GM12878 (cell line): Measurements from ENCODE around the gene VASP. TPM values are rescaled to one million over a fixed set of nuclear protein-coding genes. Genes with fewer than 3 reads are reported as not detected.

Experiments
- ATAC-seq: fragments of 200-7000 bp; cut with Tn5 transposase; 3 replicates; pipeline ENCODE4 v1.9.1; 2020; ENCODE audit warnings: mild to moderate bottlenecking, moderate library complexity
- BruUV-seq: library from RNA; stranded (reverse); fragments of 400-500 nt; replicated peaks from 2 replicates; lab custom pipeline; 2021; lab: Mats Ljungman, UMichigan
- CTCF ChIA-PET: fragments of 300-600 bp; sonication (Branson Sonifier 250); formaldehyde crosslinking; extraction: SDS; loops from one replicate; lab custom pipeline; 2021; ENCODE audit warnings: inconsistent platforms; lab: Yijun Ruan, JAX
- POLR2A ChIA-PET: fragments of 350-600 bp; formaldehyde crosslinking; extraction: SDS; loops from one replicate; lab custom pipeline; 2021; ENCODE audit warnings: inconsistent platforms; lab: Charles Lee
- RAD21 ChIA-PET: fragments of 300-600 bp; sonication (Branson Sonifier 250); formaldehyde crosslinking; loops from one replicate; lab custom pipeline; 2023; ENCODE audit warnings: antibody characterized with exemption; ENCODE audit not compliant: unreplicated experiment; lab: Charles Lee
- SMC1A ChIA-PET: fragments of 300-600 bp; sonication (Branson Sonifier 250); formaldehyde crosslinking; loops from one replicate; lab custom pipeline; 2023; ENCODE audit not compliant: unreplicated experiment, uncharacterized antibody; lab: Charles Lee
- DNase-seq: peaks from one replicate; pipeline ENCODE4 v3.0.0-alpha.2; 2011; ENCODE audit warnings: low read depth, low spot score
- FAIRE-seq: peaks from 3 replicates; lab custom pipeline; 2011; peaks lifted over from hg19 to GRCh38; lab: Jason Lieb, UNC
- H2AFZ ChIP-seq: 2 replicates; pipeline ENCODE4 v1.6.0; 2011; ENCODE audit warnings: low read depth, low read length, control low read depth; ENCODE audit not compliant: control insufficient read depth
- H3K27ac ChIP-seq: 2 replicates; pipeline ENCODE4 v1.5.1; 2011; ENCODE audit warnings: control low read depth; ENCODE audit not compliant: control insufficient read depth, insufficient read depth
- H3K27me3 ChIP-seq, 2 experiments: replicated peaks in 1 of 2; 2 replicates each; pipeline versions ENCODE4 v1.6.0 to v1.6.1; 2011; ENCODE audit warnings: low read length in 1 of 2; ENCODE audit not compliant: control insufficient read depth in 2 of 2, insufficient read depth in 2 of 2
- H3K36me3 ChIP-seq, 2 experiments: 2 replicates each; pipeline ENCODE4 v1.5.1; 2011; ENCODE audit warnings: low read length in 1 of 2; ENCODE audit not compliant: control insufficient read depth in 2 of 2, insufficient read depth in 2 of 2
- H3K4me1 ChIP-seq: 2 replicates; pipeline ENCODE4 v1.6.1; 2011; ENCODE audit warnings: mild to moderate bottlenecking, low read length, moderate library complexity, mixed read lengths; ENCODE audit not compliant: control insufficient read depth, insufficient read depth
- H3K4me2 ChIP-seq: 2 replicates; pipeline ENCODE4 v1.6.0; 2011; ENCODE audit warnings: control low read depth; ENCODE audit not compliant: control insufficient read depth, insufficient read depth
- H3K4me3 ChIP-seq: fragments of 200-600 bp; sonication (generic); 2 replicates; pipeline ENCODE4 v1.5.1; 2016
- H3K79me2 ChIP-seq: 2 replicates; pipeline ENCODE4 v1.6.0; 2011; ENCODE audit warnings: low read length; ENCODE audit not compliant: control insufficient read depth, insufficient read depth
- H3K9ac ChIP-seq: 2 replicates; pipeline ENCODE4 v1.8.0; 2011; ENCODE audit warnings: low read length, control low read depth, mixed read lengths; ENCODE audit not compliant: control insufficient read depth, insufficient read depth
- H3K9me3 ChIP-seq: replicated peaks from 3 replicates; pipeline ENCODE4 v1.5.1; 2011; ENCODE audit warnings: mild to moderate bottlenecking, low read length; ENCODE audit not compliant: control insufficient read depth, insufficient read depth
- H4K20me1 ChIP-seq: 2 replicates; pipeline ENCODE4 v1.6.0; 2011; ENCODE audit not compliant: control insufficient read depth, insufficient read depth
- ATF2 ChIP-seq: IDR thresholded peaks from 2 replicates; pipeline ENCODE4 v1.6.1; 2012; ENCODE audit warnings: low read length, inconsistent platforms
- BCL3 ChIP-seq: IDR thresholded peaks from 2 replicates; pipeline ENCODE4 v1.6.1; 2011; ENCODE audit warnings: borderline replicate concordance, low read depth, mild to moderate bottlenecking, moderate library complexity, low read length; ENCODE audit not compliant: insufficient read depth, poor library complexity, severe bottlenecking
- BCLAF1 ChIP-seq: fragments of 450-650 bp; IDR thresholded peaks from 2 replicates; pipeline ENCODE4 v1.6.1; 2017; ENCODE audit warnings: antibody characterized with exemption, mild to moderate bottlenecking, moderate library complexity
- BMI1 ChIP-seq: fragments of 450-650 bp; IDR thresholded peaks from 2 replicates; pipeline ENCODE4 v1.6.1; 2016; ENCODE audit warnings: mild to moderate bottlenecking, moderate library complexity, borderline replicate concordance
- PAX5 ChIP-seq: IDR thresholded peaks from 2 replicates; pipeline ENCODE4 v1.6.1; 2011; ENCODE audit warnings: low read depth, low read length, borderline replicate concordance
- POLR2A ChIP-seq: IDR thresholded peaks from 2 replicates; pipeline ENCODE4 v1.6.1; 2011; ENCODE audit warnings: low read depth, mild to moderate bottlenecking, low read length
- POLR2AphosphoS5 ChIP-seq: IDR thresholded peaks from 2 replicates; pipeline ENCODE4 v1.6.1; 2011; ENCODE audit warnings: mild to moderate bottlenecking, low read length, inconsistent platforms
- WGBS: methylation state at CpG from one replicate; pipeline ENCODE4 v1.1.6; 2016; ENCODE audit warnings: low lambda C conversion rate; ENCODE audit not compliant: insufficient replicate concordance, insufficient coverage; ENCODE audit errors: missing lambda C conversion rate; 5-methylcytosine and 5-hydroxymethylcytosine counted together
- in situ Hi-C: fragments of 300-500 bp; cut with MboI; formaldehyde crosslinking; loops from 9 replicates; pipeline ENCODE4 v1.14.3; 2018; ENCODE audit warnings: mixed read lengths
- intact Hi-C: fragments of 100-400 bp; cut with micrococcal nuclease; formaldehyde crosslinking; loops from one replicate; pipeline ENCODE4 v1.14.2; 2022; ENCODE audit not compliant: unreplicated experiment
- polyA plus RNA-seq, 11 experiments: library from polyadenylated mRNA; depleted of rRNA in 4 of 11; unstranded in 6 of 11; stranded (reverse) in 5 of 11; fragments of >200 nt; fragmentation: Nextera tagmentation in 4 of 11; fragmentation: Illumina TruSeq in 1 of 11; extraction: Ambion mirVana in 4 of 11; extraction: Trizol in 1 of 11; gene quantifications; 1 replicate in 1 of 11; 2 replicates in 10 of 11; pipeline versions ENCODE4 v1.2.1 to v1.2.3, GENCODE V29; 2011 to 2016; ENCODE audit warnings: inconsistent platforms in 2 of 11, missing spikeins in 2 of 11, low read depth in 1 of 11
- total RNA-seq, 4 experiments: library from RNA; depleted of rRNA in 3 of 4; stranded (reverse); fragments of >200 nt in 3 of 4; fragmentation: Illumina TruSeq in 1 of 4; extraction: Trizol in 1 of 4; gene quantifications; 2 replicates each; pipeline versions ENCODE4 v1.2.1 to v1.2.3, GENCODE V29; 2013 to 2021
- TF ChIP-seq, protein P1 (sequence below): fragments of 450-650 bp; IDR thresholded peaks from 2 replicates; pipeline ENCODE4 v1.6.1; 2017; ENCODE audit warnings: mild to moderate bottlenecking
- TF ChIP-seq, protein P2 (sequence below): fragments of 450-650 bp; IDR thresholded peaks from 2 replicates; pipeline ENCODE4 v1.6.1; 2016; ENCODE audit warnings: mild to moderate bottlenecking

VASP gene
- total and polyA plus RNA-seq, 10 of the 15 experiments (the other 5 are each of a cell fraction or from before 2014, with no cell fraction given) = 19.5 to 298 (median 84.8) TPM

DNA sequence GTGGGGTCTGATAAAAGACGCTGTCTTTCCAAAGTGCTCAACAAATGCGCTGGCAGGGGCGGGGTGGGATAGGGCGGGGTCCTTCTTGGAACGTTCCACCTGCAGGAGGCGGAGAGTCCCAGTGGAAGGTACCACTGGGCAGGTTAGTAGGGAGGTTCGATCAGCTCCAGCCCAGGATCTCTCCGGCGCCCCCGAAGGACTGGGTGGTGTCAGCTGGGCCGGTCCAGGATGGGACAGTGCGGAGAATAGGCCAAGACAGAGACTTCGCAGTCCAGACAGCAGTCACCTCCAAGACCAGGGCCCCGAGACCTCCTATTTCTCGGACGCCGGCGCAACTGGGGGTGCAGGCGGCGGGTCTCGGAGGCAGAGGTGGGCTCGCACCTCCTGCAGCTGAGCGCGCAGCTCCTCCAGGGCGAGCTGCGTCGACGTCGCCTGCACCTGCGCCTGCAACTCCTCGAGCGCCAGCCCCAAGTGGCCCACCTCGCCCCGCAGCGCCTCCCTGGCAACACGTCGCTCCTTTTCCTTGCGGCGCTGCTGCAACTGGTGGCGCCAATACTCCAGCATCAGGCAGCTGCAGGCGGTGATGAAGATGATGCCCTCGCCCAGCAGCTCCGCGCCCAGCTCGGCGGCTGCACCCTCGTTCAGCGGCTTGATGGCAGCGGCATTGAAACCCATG is 21.6 kb downstream of the VASP start:
- 70% methylated on average over 45 of the region's 49 CpGs for WGBS
- H2AFZ ChIP-seq = no peak overlapping the region
- peak; percentile 24 for ATAC-seq

More for the DNA sequence above, 21.6 kb downstream of the VASP start:
- Histone ChIP-seq H3K4me2 (no peak overlapping the region), H3K79me2 (no peaks in the 10 kb centered on the region), H3K27me3 (no peaks in the 10 kb centered on the region), H4K20me1 (peaks cover 5% of the 10 kb centered on the region), H3K4me1 (peaks cover 6% of the 10 kb centered on the region; the same call in 1 of the 2 replicates), H3K9ac (no peak overlapping the region), H3K27ac (no peak overlapping the region), H3K9me3 (no peaks in the 10 kb centered on the region; the same call in 2 of the 3 replicates), H3K4me3 (no peak overlapping the region), H3K36me3 (peaks cover 19 to 26% of the 10 kb centered on the region in 2 experiments)
- FAIRE-seq (no peak), DNase-seq (no peak)
- in situ Hi-C loops (loop anchor here (10.0 kb wide), 1 partner anchor 116 kb away; no protein-coding TSS in a partner anchor), intact Hi-C loops (no loop called here)
- no TSS peak for BruUV-seq
- ChIA-PET SMC1A (no interaction called here), POLR2A (no interaction called here), CTCF (no interaction called here), RAD21 (no interaction called here)
- TF ChIP-seq POLR2AphosphoS5 (peak; percentile 53), ATF2 (no peak), BCL3 (peak; percentile 33), BCLAF1 (no peak), PAX5 (no peak), POLR2A (peak; percentile 76), BMI1 (no peak)
- TF ChIP-seq, protein P1, sequence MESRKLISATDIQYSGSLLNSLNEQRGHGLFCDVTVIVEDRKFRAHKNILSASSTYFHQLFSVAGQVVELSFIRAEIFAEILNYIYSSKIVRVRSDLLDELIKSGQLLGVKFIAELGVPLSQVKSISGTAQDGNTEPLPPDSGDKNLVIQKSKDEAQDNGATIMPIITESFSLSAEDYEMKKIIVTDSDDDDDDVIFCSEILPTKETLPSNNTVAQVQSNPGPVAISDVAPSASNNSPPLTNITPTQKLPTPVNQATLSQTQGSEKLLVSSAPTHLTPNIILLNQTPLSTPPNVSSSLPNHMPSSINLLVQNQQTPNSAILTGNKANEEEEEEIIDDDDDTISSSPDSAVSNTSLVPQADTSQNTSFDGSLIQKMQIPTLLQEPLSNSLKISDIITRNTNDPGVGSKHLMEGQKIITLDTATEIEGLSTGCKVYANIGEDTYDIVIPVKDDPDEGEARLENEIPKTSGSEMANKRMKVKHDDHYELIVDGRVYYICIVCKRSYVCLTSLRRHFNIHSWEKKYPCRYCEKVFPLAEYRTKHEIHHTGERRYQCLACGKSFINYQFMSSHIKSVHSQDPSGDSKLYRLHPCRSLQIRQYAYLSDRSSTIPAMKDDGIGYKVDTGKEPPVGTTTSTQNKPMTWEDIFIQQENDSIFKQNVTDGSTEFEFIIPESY = no peak
- TF ChIP-seq, protein P2, sequence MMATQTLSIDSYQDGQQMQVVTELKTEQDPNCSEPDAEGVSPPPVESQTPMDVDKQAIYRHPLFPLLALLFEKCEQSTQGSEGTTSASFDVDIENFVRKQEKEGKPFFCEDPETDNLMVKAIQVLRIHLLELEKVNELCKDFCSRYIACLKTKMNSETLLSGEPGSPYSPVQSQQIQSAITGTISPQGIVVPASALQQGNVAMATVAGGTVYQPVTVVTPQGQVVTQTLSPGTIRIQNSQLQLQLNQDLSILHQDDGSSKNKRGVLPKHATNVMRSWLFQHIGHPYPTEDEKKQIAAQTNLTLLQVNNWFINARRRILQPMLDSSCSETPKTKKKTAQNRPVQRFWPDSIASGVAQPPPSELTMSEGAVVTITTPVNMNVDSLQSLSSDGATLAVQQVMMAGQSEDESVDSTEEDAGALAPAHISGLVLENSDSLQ = no peak
